K562 (cell line): ENCODE results near the gene TCFL5. TPM values are rescaled to one million over a fixed set of nuclear protein-coding genes. Genes with fewer than 3 reads are reported as not detected.

Source experiments
- ATAC-seq: fragments of 200-7000 bp; cut with Tn5 transposase; 3 replicates; pipeline ENCODE4 v1.9.1; 2020; ENCODE audit warnings: moderate library complexity
- BruUV-seq: library from RNA; stranded (reverse); fragments of 400-500 nt; replicated peaks from 2 replicates; lab custom pipeline; 2021; lab: Mats Ljungman, UMichigan
- CTCF ChIA-PET: fragments of 300-600 bp; formaldehyde crosslinking; extraction: SDS; loops from one replicate; lab custom pipeline; 2021; ENCODE audit warnings: low intra/inter-chr PET ratio; lab: Yijun Ruan, JAX
- POLR2A ChIA-PET: fragments of 300-600, 350-650 bp; sonication (Branson Sonifier 250); formaldehyde crosslinking; extraction: SDS; loops from one replicate; lab custom pipeline; 2021; ENCODE audit warnings: antibody characterized with exemption, inconsistent platforms; lab: Yijun Ruan, JAX
- DNase-seq, 4 experiments: peaks; one replicate each; pipeline versions ENCODE4 v3.0.0 to v3.0.0-alpha.2; 2011 to 2018; ENCODE audit warnings: low spot score in 3 of 4, mixed read lengths in 3 of 4; ENCODE audit errors: extremely low read depth in 1 of 4
- FAIRE-seq: peaks from 2 replicates; lab custom pipeline; 2011; peaks lifted over from hg19 to GRCh38; lab: Jason Lieb, UNC
- H2AFZ ChIP-seq: 2 replicates; pipeline ENCODE4 v1.6.0; 2011; ENCODE audit warnings: low read depth, low read length, control low read depth, inconsistent platforms
- H3K27ac ChIP-seq: fragments of 200-600 bp; 3 replicates; pipeline ENCODE4 v1.8.0; 2011; ENCODE audit warnings: low read depth, mild to moderate bottlenecking, control low read depth, inconsistent platforms, low read length, moderate library complexity, mixed read lengths; ENCODE audit errors: extremely low read depth
- H3K27me3 ChIP-seq, 2 experiments: fragments of 300-600 bp in 1 of 2; 2 replicates in 1 of 2; 3 replicates in 1 of 2; pipeline versions ENCODE4 v1.6.0 to v1.8.0; 2011; ENCODE audit warnings: inconsistent platforms in 2 of 2, low read length in 2 of 2, mild to moderate bottlenecking in 1 of 2, mixed read lengths in 1 of 2, moderate library complexity in 1 of 2; ENCODE audit not compliant: control insufficient read depth in 2 of 2, insufficient read depth in 2 of 2
- H3K36me3 ChIP-seq: fragments of 300-600 bp; 3 replicates; pipeline ENCODE4 v1.8.0; 2011; ENCODE audit warnings: mild to moderate bottlenecking, low read length, inconsistent platforms; ENCODE audit not compliant: control insufficient read depth, insufficient read depth
- H3K4me1 ChIP-seq, 2 experiments: fragments of 200-600 bp in 1 of 2; replicated peaks in 1 of 2; 2 replicates in 1 of 2; 3 replicates in 1 of 2; pipeline versions ENCODE4 v1.5.1 to v1.8.0; 2011; ENCODE audit warnings: inconsistent platforms in 2 of 2, low read length in 2 of 2, mild to moderate bottlenecking in 1 of 2, mixed read lengths in 1 of 2, moderate library complexity in 1 of 2; ENCODE audit not compliant: control insufficient read depth in 2 of 2, insufficient read depth in 2 of 2
- H3K4me2 ChIP-seq: 2 replicates; pipeline ENCODE4 v1.6.1; 2011; ENCODE audit warnings: low read length, control low read depth, inconsistent platforms, mixed read lengths; ENCODE audit not compliant: insufficient read depth
- H3K4me3 ChIP-seq: fragments of 200-600 bp; sonication (generic), shearing (Covaris generic); 2 replicates; pipeline ENCODE4 v1.5.1; 2016; ENCODE audit warnings: control low read depth, inconsistent platforms
- H3K79me2 ChIP-seq: fragments of 200-600 bp; 3 replicates; pipeline ENCODE4 v1.8.0; 2011; ENCODE audit warnings: low read length, inconsistent platforms; ENCODE audit not compliant: control insufficient read depth, insufficient read depth
- H3K9ac ChIP-seq, 2 experiments: 2 replicates each; pipeline versions ENCODE4 v1.6.0 to v1.6.1; 2011; ENCODE audit warnings: low read depth in 2 of 2, low read length in 2 of 2, control low read depth in 1 of 2, inconsistent platforms in 1 of 2, mild to moderate bottlenecking in 1 of 2, mixed read lengths in 1 of 2; ENCODE audit not compliant: insufficient read depth in 1 of 2
- H3K9me1 ChIP-seq: one replicate; pipeline ENCODE4 v1.6.0; 2011; ENCODE audit warnings: inconsistent platforms, mild to moderate bottlenecking, low read length, moderate library complexity; ENCODE audit not compliant: control insufficient read depth, insufficient read depth
- H3K9me3 ChIP-seq: replicated peaks from 2 replicates; pipeline ENCODE4 v1.5.1; 2011; ENCODE audit warnings: low read depth, low read length, inconsistent platforms; ENCODE audit not compliant: control insufficient read depth, insufficient read depth
- H4K20me1 ChIP-seq: replicated peaks from 2 replicates; pipeline ENCODE4 v1.6.1; 2011; ENCODE audit warnings: low read length, inconsistent platforms, mixed read lengths; ENCODE audit not compliant: control insufficient read depth, insufficient read depth
- WGBS: fragments of 100-300 bp; shearing (Covaris generic); methylation state at CpG from one replicate; pipeline ENCODE4 v1.1.6; 2016; ENCODE audit warnings: low coverage, mixed read lengths; ENCODE audit not compliant: insufficient coverage; ENCODE audit errors: missing lambda C conversion rate; 5-methylcytosine and 5-hydroxymethylcytosine counted together
- in situ Hi-C: fragments of 300-500 bp; cut with MboI; formaldehyde crosslinking; loops from 4 replicates; pipeline ENCODE4 v1.15.0; 2018; ENCODE audit warnings: inconsistent platforms, mixed read lengths
- intact Hi-C: fragments of 100-400 bp; cut with micrococcal nuclease; formaldehyde crosslinking; loops from 2 replicates; pipeline ENCODE4 v1.14.2; 2022
- polyA plus RNA-seq, 8 experiments: library from polyadenylated mRNA; depleted of rRNA in 4 of 8; stranded (reverse) in 5 of 8; unstranded in 3 of 8; fragments of >200 nt; fragmentation: Nextera tagmentation in 2 of 8; fragmentation: Illumina TruSeq in 1 of 8; extraction: Ambion mirVana in 2 of 8; extraction: Trizol in 1 of 8; gene quantifications; 2 replicates each; pipeline versions ENCODE4 v1.2.1 to v1.2.3, GENCODE V29; 2011 to 2014; ENCODE audit warnings: inconsistent platforms in 1 of 8, missing spikeins in 1 of 8
- total RNA-seq, 7 experiments: library from RNA; depleted of rRNA in 6 of 7; stranded (reverse); fragments of >200 nt in 6 of 7; fragmentation: Illumina TruSeq in 2 of 7; extraction: Trizol in 2 of 7; gene quantifications; 2 replicates each; pipeline versions ENCODE4 v1.2.1 to v1.2.3, GENCODE V29; 2011 to 2021; ENCODE audit warnings: low replicate concordance in 1 of 7
- TF ChIP-seq, protein P1 (sequence below): fragments of 450-650 bp; conservative IDR thresholded peaks from 2 replicates; pipeline ENCODE4 v1.6.1; 2016; ENCODE audit warnings: missing genetic modification characterization, low read depth, mild to moderate bottlenecking, control low read depth, missing compliant biosample characterization
- TF ChIP-seq, protein P2 (sequence below): fragments of 250-450 bp; sonication (Bioruptor Pico); IDR thresholded peaks from 2 replicates; pipeline ENCODE4 v1.8.0; 2021; ENCODE audit warnings: borderline replicate concordance, mild to moderate bottlenecking, moderate library complexity; ENCODE audit not compliant: poor library complexity, severe bottlenecking
- TF ChIP-seq, protein P3 (sequence below), 2 experiments: fragments of 450-650 bp; formaldehyde crosslinking in 1 of 2; IDR thresholded peaks; 2 replicates each; pipeline versions ENCODE4 v1.4.0 to v1.6.1; 2014 to 2020; ENCODE audit warnings: mild to moderate bottlenecking in 2 of 2, borderline replicate concordance in 1 of 2, low read depth in 1 of 2
- TF ChIP-seq, protein P4 (sequence below), 3 experiments: IDR thresholded peaks in 2 of 3; conservative IDR thresholded peaks in 1 of 3; 2 replicates each; pipeline ENCODE4 v1.5.1; 2011 to 2012; ENCODE audit warnings: low read length in 3 of 3, mild to moderate bottlenecking in 3 of 3, control low read depth in 2 of 3, improper control_type of control experiment in 1 of 3, inconsistent platforms in 1 of 3, low read depth in 1 of 3, mixed read lengths in 1 of 3, moderate library complexity in 1 of 3; ENCODE audit not compliant: insufficient read depth in 2 of 3

Gene TCFL5
- total and polyA plus RNA-seq, 9 of the 15 experiments (the other 6 are each of a cell fraction or from before 2014, with no cell fraction given): 1.00 to 12.6 (median 9.1) TPM

DNA sequence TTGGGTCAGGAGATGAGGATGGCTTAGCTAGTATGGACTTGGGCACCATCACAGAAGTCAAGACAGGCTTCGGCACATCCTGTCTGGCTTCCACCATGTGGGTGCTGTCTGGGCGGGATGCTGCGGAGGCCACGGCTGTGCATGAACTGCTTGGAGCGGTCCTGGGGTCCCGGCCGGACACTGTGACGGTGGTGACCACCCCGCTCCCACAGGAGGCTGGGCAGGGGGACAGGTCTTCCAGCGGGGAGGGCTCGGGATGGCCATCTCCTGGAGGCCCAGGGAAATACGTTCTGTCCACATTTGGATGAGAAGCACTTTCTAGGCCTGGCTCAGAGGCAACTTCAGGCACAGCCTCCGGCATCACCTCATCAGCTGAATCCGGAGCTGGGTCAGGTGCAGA, 32.1 kb upstream of the TCFL5 start (continued):
- TF ChIP-seq, protein P1, sequence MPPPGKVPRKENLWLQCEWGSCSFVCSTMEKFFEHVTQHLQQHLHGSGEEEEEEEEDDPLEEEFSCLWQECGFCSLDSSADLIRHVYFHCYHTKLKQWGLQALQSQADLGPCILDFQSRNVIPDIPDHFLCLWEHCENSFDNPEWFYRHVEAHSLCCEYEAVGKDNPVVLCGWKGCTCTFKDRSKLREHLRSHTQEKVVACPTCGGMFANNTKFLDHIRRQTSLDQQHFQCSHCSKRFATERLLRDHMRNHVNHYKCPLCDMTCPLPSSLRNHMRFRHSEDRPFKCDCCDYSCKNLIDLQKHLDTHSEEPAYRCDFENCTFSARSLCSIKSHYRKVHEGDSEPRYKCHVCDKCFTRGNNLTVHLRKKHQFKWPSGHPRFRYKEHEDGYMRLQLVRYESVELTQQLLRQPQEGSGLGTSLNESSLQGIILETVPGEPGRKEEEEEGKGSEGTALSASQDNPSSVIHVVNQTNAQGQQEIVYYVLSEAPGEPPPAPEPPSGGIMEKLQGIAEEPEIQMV: no peak

DNA sequence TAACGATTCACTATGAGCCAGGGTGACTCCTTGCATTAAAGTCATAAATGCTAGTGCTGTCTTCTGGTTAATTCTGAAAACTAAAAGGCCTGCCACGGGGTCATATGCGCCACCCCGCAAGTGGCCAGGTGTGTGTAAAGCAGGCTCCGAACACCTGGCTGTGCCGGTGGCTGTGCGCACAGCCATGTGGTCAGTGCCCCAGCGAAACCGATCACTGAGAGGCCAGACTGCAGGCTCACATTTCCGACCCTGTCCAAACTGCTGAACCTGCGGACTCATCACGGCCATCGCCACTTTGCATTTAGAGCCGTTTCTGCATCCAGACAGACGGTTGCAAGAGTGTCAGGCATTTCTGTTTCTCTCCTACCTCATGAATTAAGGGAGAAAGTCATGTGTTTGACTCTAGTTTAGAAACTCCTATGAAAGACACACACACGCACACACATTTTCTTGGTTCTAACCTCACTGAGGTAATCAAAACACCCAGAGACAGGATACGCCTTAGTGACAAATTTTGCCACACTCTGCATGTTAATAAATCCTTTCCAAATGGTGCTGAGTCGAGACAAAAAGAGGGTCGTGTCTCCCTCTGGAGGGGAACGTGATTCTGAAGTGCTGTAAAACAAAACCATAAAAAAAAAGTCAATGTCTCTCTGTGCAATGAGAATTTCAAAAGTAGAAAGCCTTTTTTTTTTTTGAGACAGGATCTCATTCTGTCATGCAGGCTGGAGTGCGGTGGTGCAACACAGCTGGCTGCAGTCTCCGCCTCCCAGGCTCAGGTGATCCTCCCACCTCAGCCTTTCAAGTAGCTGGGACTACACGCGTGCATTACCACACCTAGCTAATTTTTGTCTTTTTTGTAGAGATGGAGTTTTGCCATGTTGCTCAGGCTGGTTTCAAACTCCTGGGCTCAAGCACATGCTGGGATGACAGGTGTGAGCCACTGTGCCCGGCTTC, 31.0 kb upstream of the TCFL5 start:
- Histone ChIP-seq H3K4me3 (no peak overlapping the region), H4K20me1 (no peaks in the 10 kb centered on the region), H3K9ac (no peak overlapping the region), H3K27ac (no peak overlapping the region), H3K27me3 (no peaks in the 10 kb centered on the region), H3K9me3 (no peaks in the 10 kb centered on the region), H3K9me1 (no peaks in the 10 kb centered on the region), H3K4me2 (no peak overlapping the region), H2AFZ (no peak overlapping the region), H3K4me1 (peaks cover 0 to 10% of the 10 kb centered on the region in 2 experiments; a peak in 2 of 5 replicates), H3K79me2 (no peaks in the 10 kb centered on the region), H3K36me3 (peaks cover 100% of the 10 kb centered on the region)
- no peak for FAIRE-seq
- WGBS: 93% methylated on average over 25 of the region's 25 CpGs
- ATAC-seq: no peak
- intact Hi-C loops: loop anchor here (2.0 kb wide), 1 partner anchor 70 kb away; no protein-coding TSS in a partner anchor
- CTCF ChIA-PET: interaction anchor here (1.4 kb wide), 1 partner anchor 70 kb away, joined by 7 read pairs; no protein-coding TSS in a partner anchor
- DNase-seq: no peak
- in situ Hi-C loops: no loop called here
- TF ChIP-seq, protein P2, sequence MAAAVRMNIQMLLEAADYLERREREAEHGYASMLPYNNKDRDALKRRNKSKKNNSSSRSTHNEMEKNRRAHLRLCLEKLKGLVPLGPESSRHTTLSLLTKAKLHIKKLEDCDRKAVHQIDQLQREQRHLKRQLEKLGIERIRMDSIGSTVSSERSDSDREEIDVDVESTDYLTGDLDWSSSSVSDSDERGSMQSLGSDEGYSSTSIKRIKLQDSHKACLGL: no peak
- TF ChIP-seq, protein P3, sequence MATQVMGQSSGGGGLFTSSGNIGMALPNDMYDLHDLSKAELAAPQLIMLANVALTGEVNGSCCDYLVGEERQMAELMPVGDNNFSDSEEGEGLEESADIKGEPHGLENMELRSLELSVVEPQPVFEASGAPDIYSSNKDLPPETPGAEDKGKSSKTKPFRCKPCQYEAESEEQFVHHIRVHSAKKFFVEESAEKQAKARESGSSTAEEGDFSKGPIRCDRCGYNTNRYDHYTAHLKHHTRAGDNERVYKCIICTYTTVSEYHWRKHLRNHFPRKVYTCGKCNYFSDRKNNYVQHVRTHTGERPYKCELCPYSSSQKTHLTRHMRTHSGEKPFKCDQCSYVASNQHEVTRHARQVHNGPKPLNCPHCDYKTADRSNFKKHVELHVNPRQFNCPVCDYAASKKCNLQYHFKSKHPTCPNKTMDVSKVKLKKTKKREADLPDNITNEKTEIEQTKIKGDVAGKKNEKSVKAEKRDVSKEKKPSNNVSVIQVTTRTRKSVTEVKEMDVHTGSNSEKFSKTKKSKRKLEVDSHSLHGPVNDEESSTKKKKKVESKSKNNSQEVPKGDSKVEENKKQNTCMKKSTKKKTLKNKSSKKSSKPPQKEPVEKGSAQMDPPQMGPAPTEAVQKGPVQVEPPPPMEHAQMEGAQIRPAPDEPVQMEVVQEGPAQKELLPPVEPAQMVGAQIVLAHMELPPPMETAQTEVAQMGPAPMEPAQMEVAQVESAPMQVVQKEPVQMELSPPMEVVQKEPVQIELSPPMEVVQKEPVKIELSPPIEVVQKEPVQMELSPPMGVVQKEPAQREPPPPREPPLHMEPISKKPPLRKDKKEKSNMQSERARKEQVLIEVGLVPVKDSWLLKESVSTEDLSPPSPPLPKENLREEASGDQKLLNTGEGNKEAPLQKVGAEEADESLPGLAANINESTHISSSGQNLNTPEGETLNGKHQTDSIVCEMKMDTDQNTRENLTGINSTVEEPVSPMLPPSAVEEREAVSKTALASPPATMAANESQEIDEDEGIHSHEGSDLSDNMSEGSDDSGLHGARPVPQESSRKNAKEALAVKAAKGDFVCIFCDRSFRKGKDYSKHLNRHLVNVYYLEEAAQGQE (IDR thresholded peaks at IDR 0.05; ENCODE audit: borderline replicate concordance): peak; percentile 7; the same call in 1 of the 2 replicates
- TF ChIP-seq, protein P3 (CRISPR knock-in tag; IDR thresholded peaks at IDR 0.05; ENCODE audit: low read depth): no peak
- TF ChIP-seq, protein P4, sequence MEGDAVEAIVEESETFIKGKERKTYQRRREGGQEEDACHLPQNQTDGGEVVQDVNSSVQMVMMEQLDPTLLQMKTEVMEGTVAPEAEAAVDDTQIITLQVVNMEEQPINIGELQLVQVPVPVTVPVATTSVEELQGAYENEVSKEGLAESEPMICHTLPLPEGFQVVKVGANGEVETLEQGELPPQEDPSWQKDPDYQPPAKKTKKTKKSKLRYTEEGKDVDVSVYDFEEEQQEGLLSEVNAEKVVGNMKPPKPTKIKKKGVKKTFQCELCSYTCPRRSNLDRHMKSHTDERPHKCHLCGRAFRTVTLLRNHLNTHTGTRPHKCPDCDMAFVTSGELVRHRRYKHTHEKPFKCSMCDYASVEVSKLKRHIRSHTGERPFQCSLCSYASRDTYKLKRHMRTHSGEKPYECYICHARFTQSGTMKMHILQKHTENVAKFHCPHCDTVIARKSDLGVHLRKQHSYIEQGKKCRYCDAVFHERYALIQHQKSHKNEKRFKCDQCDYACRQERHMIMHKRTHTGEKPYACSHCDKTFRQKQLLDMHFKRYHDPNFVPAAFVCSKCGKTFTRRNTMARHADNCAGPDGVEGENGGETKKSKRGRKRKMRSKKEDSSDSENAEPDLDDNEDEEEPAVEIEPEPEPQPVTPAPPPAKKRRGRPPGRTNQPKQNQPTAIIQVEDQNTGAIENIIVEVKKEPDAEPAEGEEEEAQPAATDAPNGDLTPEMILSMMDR (IDR thresholded peaks at IDR 0.05 in 2 of 3, conservative IDR thresholded peaks at IDR 0.05 in 1 of 3; ENCODE audit: insufficient read depth in 2 of 3, low read depth in 1 of 3, low read length in 3 of 3): peak in 2 of 3 experiments; percentile 12 to 28; a peak in 1 of 6 replicates
- POLR2A ChIA-PET: no interaction called here
- BruUV-seq: no TSS peak
